H9 (cell line): Measurements from ENCODE around the gene KAZN. TPM values are rescaled to one million over a fixed set of nuclear protein-coding genes. Genes with fewer than 3 reads are reported as not detected.

Source experiments
- DNase-seq: peaks from one replicate; pipeline ENCODE4 v3.0.0-alpha.2; 2017
- H2AFZ ChIP-seq: one replicate; pipeline ENCODE4 v1.6.1; 2013; ENCODE audit warnings: mild to moderate bottlenecking, low read length, control low read depth, moderate library complexity
- H2AK5ac ChIP-seq: 2 replicates; pipeline ENCODE4 v1.6.1; 2013; ENCODE audit warnings: low read length, control low read depth, mixed read lengths; ENCODE audit not compliant: insufficient read length
- H2BK120ac ChIP-seq: one replicate; pipeline ENCODE4 v1.6.1; 2013; ENCODE audit warnings: low read depth, mild to moderate bottlenecking, low read length, control low read depth, inconsistent platforms; ENCODE audit not compliant: poor library complexity, severe bottlenecking
- H2BK12ac ChIP-seq: 2 replicates; pipeline ENCODE4 v1.6.1; 2013; ENCODE audit warnings: low read length, control low read depth, mixed read lengths, low read depth; ENCODE audit not compliant: insufficient read length
- H2BK15ac ChIP-seq: 2 replicates; pipeline ENCODE4 v1.6.1; 2013; ENCODE audit warnings: low read depth, low read length, control low read depth
- H2BK20ac ChIP-seq: one replicate; pipeline ENCODE4 v1.6.1; 2013; ENCODE audit warnings: low read depth, mild to moderate bottlenecking, low read length, control low read depth, inconsistent platforms; ENCODE audit not compliant: poor library complexity, severe bottlenecking
- H2BK5ac ChIP-seq: 2 replicates; pipeline ENCODE4 v1.6.1; 2013; ENCODE audit warnings: low read length, control low read depth, mixed read lengths; ENCODE audit not compliant: insufficient read length
- H3K14ac ChIP-seq: 2 replicates; pipeline ENCODE4 v1.6.1; 2013; ENCODE audit warnings: low read length, control low read depth; ENCODE audit not compliant: insufficient read depth
- H3K18ac ChIP-seq: 2 replicates; pipeline ENCODE4 v1.6.1; 2013; ENCODE audit warnings: low read depth, mild to moderate bottlenecking, mixed read lengths, low read length, control low read depth; ENCODE audit not compliant: insufficient read length
- H3K23ac ChIP-seq: 2 replicates; pipeline ENCODE4 v1.6.1; 2013; ENCODE audit warnings: low read length, control low read depth, mixed read lengths, low read depth; ENCODE audit not compliant: insufficient read length
- H3K23me2 ChIP-seq: 2 replicates; pipeline ENCODE4 v1.6.1; 2013; ENCODE audit warnings: low read depth, mild to moderate bottlenecking, mixed read lengths, low read length, control low read depth; ENCODE audit not compliant: insufficient read length, poor library complexity, severe bottlenecking
- H3K27ac ChIP-seq: 2 replicates; pipeline ENCODE4 v1.5.1; 2013; ENCODE audit warnings: low read length, control low read depth, mixed read lengths, low read depth; ENCODE audit not compliant: insufficient read length
- H3K27me3 ChIP-seq: 2 replicates; pipeline ENCODE4 v1.6.1; 2013; ENCODE audit warnings: low read length, control low read depth, inconsistent platforms; ENCODE audit not compliant: insufficient read depth
- H3K4ac ChIP-seq: 2 replicates; pipeline ENCODE4 v1.6.1; 2013; ENCODE audit warnings: low read depth, mild to moderate bottlenecking, control low read depth, inconsistent platforms, low read length, moderate library complexity
- H3K4me1 ChIP-seq: 2 replicates; pipeline ENCODE4 v1.6.1; 2013; ENCODE audit warnings: low read length, control low read depth, inconsistent platforms; ENCODE audit not compliant: insufficient read depth
- H3K4me2 ChIP-seq: 2 replicates; pipeline ENCODE4 v1.6.1; 2013; ENCODE audit warnings: low read length, control low read depth, mixed read lengths; ENCODE audit not compliant: insufficient read length, insufficient read depth
- H3K56ac ChIP-seq: 2 replicates; pipeline ENCODE4 v1.6.1; 2013; ENCODE audit warnings: low read depth, mild to moderate bottlenecking, mixed read lengths, low read length, control low read depth; ENCODE audit not compliant: insufficient read length
- H3K79me1 ChIP-seq: 2 replicates; pipeline ENCODE4 v1.6.1; 2013; ENCODE audit warnings: low read depth, mild to moderate bottlenecking, moderate library complexity, low read length, control low read depth, inconsistent platforms; ENCODE audit not compliant: insufficient read depth, poor library complexity, severe bottlenecking
- H3K79me2 ChIP-seq: 2 replicates; pipeline ENCODE4 v1.6.1; 2013; ENCODE audit warnings: low read length, control low read depth, inconsistent platforms; ENCODE audit not compliant: insufficient read depth
- H3K9ac ChIP-seq: 2 replicates; pipeline ENCODE4 v1.6.1; 2013; ENCODE audit warnings: low read length, control low read depth, mixed read lengths; ENCODE audit not compliant: insufficient read length; ENCODE audit errors: extremely low read depth
- H3K9me3 ChIP-seq: one replicate; pipeline ENCODE4 v1.6.1; 2013; ENCODE audit warnings: low read depth, low read length, inconsistent platforms; ENCODE audit not compliant: control insufficient read depth
- H3T11ph ChIP-seq: one replicate; pipeline ENCODE4 v1.6.1; 2013; ENCODE audit warnings: mild to moderate bottlenecking, low read length, control low read depth, inconsistent platforms
- H4K20me1 ChIP-seq: one replicate; pipeline ENCODE4 v1.6.1; 2013; ENCODE audit not compliant: control insufficient read depth, insufficient read length, insufficient read depth
- H4K5ac ChIP-seq: 2 replicates; pipeline ENCODE4 v1.6.1; 2013; ENCODE audit warnings: low read depth, mild to moderate bottlenecking, mixed read lengths, low read length, control low read depth; ENCODE audit not compliant: insufficient read length
- H4K8ac ChIP-seq: replicated peaks from 2 replicates; pipeline ENCODE4 v1.6.1; 2013; ENCODE audit warnings: low read length, control low read depth, mixed read lengths, low read depth; ENCODE audit not compliant: insufficient read length
- H4K91ac ChIP-seq: 2 replicates; pipeline ENCODE4 v1.6.1; 2013; ENCODE audit warnings: low read depth, mild to moderate bottlenecking, moderate library complexity, mixed read lengths, low read length, control low read depth; ENCODE audit not compliant: insufficient read length
- H3K27ac Mint-ChIP-seq, 3 experiments: 2 replicates in 2 of 3; 3 replicates in 1 of 3; pipeline ENCODE4 v1.8.0; 2020 to 2021; ENCODE audit warnings: mixed read lengths in 3 of 3, mild to moderate bottlenecking in 1 of 3, moderate library complexity in 1 of 3
- H3K27me3 Mint-ChIP-seq: 2 replicates; pipeline ENCODE4 v1.8.0; 2021; ENCODE audit warnings: low read depth, mild to moderate bottlenecking, moderate library complexity, mixed read lengths
- H3K36me3 Mint-ChIP-seq, 3 experiments: 2 replicates in 2 of 3; 3 replicates in 1 of 3; pipeline ENCODE4 v1.8.0; 2020 to 2021; ENCODE audit warnings: low read depth in 3 of 3, mixed read lengths in 3 of 3; ENCODE audit not compliant: insufficient read depth in 1 of 3
- H3K4me1 Mint-ChIP-seq, 2 experiments: 2 replicates each; pipeline ENCODE4 v1.8.0; 2020; ENCODE audit warnings: mixed read lengths in 2 of 2
- H3K4me3 Mint-ChIP-seq, 2 experiments: 2 replicates in 1 of 2; 3 replicates in 1 of 2; pipeline ENCODE4 v1.8.0; 2020 to 2021; ENCODE audit warnings: mild to moderate bottlenecking in 2 of 2, mixed read lengths in 2 of 2, moderate library complexity in 1 of 2
- H3K9me3 Mint-ChIP-seq, 2 experiments: 2 replicates in 1 of 2; 3 replicates in 1 of 2; pipeline ENCODE4 v1.8.0; 2020; ENCODE audit warnings: mild to moderate bottlenecking in 2 of 2, mixed read lengths in 2 of 2, moderate library complexity in 1 of 2
- WGBS: extraction: QIAGEN DNeasy Blood & Tissue Kit; methylation state at CpG from one replicate; pipeline ENCODE4 v1.1.7; 2013; ENCODE audit warnings: missing lambda C conversion rate, low lambda C conversion rate, mixed read lengths; ENCODE audit not compliant: insufficient read length; ENCODE audit errors: extremely low coverage; 5-methylcytosine and 5-hydroxymethylcytosine counted together
- total RNA-seq: library from RNA; stranded (reverse); gene quantifications from 2 replicates; pipeline ENCODE4 v1.2.1, GENCODE V29; 2021
- TF ChIP-seq, protein P1 (sequence below): fragments of 200-600 bp; sonication (generic); conservative IDR thresholded peaks from 3 replicates; pipeline ENCODE4 v1.8.0; 2021; ENCODE audit warnings: antibody characterized with exemption, mild to moderate bottlenecking

KAZN gene
- total RNA-seq, 1 experiment from 2014 or later = 7.6 TPM

DNA sequence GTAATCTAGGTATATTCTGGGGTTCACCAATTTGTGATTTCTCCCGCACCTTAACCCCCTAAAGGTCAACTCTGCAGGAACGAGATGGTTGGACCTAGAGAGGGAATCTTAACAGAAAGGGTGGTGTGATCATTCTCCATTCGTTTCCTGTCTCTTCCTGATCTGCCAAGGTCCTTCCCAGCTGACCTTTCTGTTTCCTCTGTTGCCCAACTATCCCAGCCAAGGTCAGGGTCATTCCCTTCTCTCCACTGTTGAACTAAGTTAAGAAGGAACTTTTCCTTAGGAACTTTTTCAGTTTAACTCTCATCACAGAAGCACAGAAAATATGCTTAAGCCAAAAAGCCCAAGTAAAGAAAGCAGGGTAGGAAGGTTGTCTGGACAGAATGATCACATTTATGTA is 49.3 kb downstream of the KAZN start:
- no peaks in the 10 kb centered on the region for H4K20me1 ChIP-seq
- no peaks in the 10 kb centered on the region; the same call in none of the 2 replicates for H3K27me3 Mint-ChIP-seq
- no peak overlapping the region for H2BK15ac ChIP-seq
- no peak overlapping the region for H3K56ac ChIP-seq
- no peak overlapping the region for H2AK5ac ChIP-seq
- H3K9ac ChIP-seq = no peak overlapping the region
- no peak overlapping the region for H4K5ac ChIP-seq
- no peak overlapping the region for H2BK20ac ChIP-seq
- H3K4me2 ChIP-seq = no peak overlapping the region
- H3K9me3 ChIP-seq = no peaks in the 10 kb centered on the region
- H3K27me3 ChIP-seq = no peaks in the 10 kb centered on the region
- no peak overlapping the region for H3K18ac ChIP-seq
- H4K8ac ChIP-seq = no peak overlapping the region
- no peaks in the 10 kb centered on the region for H3K23me2 ChIP-seq
- no peak overlapping the region for H2BK5ac ChIP-seq
- no peak overlapping the region for H3K4me3 Mint-ChIP-seq
- H3K27ac Mint-ChIP-seq = no peak overlapping the region; a peak in 1 of 7 replicates
- no peak overlapping the region for H2BK120ac ChIP-seq
- H3K4ac ChIP-seq = no peak overlapping the region
- no CpG with 5 or more reads among the region's 3 CpGs for WGBS
- H3K36me3 Mint-ChIP-seq = peaks cover 3 to 14% (median 13%) of the 10 kb centered on the region in 3 experiments; a peak in 6 of 7 replicates
- no peak overlapping the region for H3K23ac ChIP-seq
- H3T11ph ChIP-seq = no peak overlapping the region
- no peaks in the 10 kb centered on the region for H3K79me2 ChIP-seq
- H2AFZ ChIP-seq = no peak overlapping the region
- no peak overlapping the region for H4K91ac ChIP-seq
- TF ChIP-seq, protein P1, sequence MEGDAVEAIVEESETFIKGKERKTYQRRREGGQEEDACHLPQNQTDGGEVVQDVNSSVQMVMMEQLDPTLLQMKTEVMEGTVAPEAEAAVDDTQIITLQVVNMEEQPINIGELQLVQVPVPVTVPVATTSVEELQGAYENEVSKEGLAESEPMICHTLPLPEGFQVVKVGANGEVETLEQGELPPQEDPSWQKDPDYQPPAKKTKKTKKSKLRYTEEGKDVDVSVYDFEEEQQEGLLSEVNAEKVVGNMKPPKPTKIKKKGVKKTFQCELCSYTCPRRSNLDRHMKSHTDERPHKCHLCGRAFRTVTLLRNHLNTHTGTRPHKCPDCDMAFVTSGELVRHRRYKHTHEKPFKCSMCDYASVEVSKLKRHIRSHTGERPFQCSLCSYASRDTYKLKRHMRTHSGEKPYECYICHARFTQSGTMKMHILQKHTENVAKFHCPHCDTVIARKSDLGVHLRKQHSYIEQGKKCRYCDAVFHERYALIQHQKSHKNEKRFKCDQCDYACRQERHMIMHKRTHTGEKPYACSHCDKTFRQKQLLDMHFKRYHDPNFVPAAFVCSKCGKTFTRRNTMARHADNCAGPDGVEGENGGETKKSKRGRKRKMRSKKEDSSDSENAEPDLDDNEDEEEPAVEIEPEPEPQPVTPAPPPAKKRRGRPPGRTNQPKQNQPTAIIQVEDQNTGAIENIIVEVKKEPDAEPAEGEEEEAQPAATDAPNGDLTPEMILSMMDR = no peak
- no peaks in the 10 kb centered on the region for H3K4me1 ChIP-seq
- H3K4me1 Mint-ChIP-seq = peaks cover 4 to 8% of the 10 kb centered on the region in 2 experiments; a peak in 3 of 4 replicates
- no peaks in the 10 kb centered on the region for H3K79me1 ChIP-seq
- peaks cover 15% of the 10 kb centered on the region in 2 experiments for H3K9me3 Mint-ChIP-seq
- H2BK12ac ChIP-seq = no peak overlapping the region
- DNase-seq = no peak
- H3K14ac ChIP-seq = no peak overlapping the region
- H3K27ac ChIP-seq = no peak overlapping the region
